HCT116 (cell line): ENCODE data around the gene LHFPL6. TPM values are rescaled to one million over a fixed set of nuclear protein-coding genes. Genes with fewer than 3 reads are reported as not detected.

Experiments used
- ATAC-seq: fragments of 200-7000 bp; cut with Tn5 transposase; 2 replicates; pipeline ENCODE4 v1.9.1; 2020; ENCODE audit warnings: mild to moderate bottlenecking, moderate library complexity
- BruUV-seq: library from RNA; stranded (reverse); fragments of 400-500 nt; replicated peaks from 2 replicates; lab custom pipeline; 2021; lab: Mats Ljungman, UMichigan
- CTCF ChIA-PET: fragments of 300-600 bp; sonication (Branson Sonifier 250); formaldehyde crosslinking; loops from one replicate; lab custom pipeline; 2021; ENCODE audit warnings: antibody characterized with exemption; lab: Charles Lee
- POLR2A ChIA-PET: fragments of 300-600, 350-600 bp; sonication (Branson Sonifier 250); formaldehyde crosslinking; loops from one replicate; lab custom pipeline; 2021; ENCODE audit warnings: antibody characterized with exemption; lab: Charles Lee
- RAD21 ChIA-PET, 2 experiments: fragments of 300-600 bp; sonication (Branson Sonifier 250); formaldehyde crosslinking; loops; one replicate each; lab custom pipeline; 2023; ENCODE audit warnings: low total read pairs in 2 of 2; ENCODE audit not compliant: uncharacterized antibody in 2 of 2, unreplicated experiment in 2 of 2, low non-redundant PET in 1 of 2; lab: Charles Lee
- DNase-seq: peaks from one replicate; pipeline ENCODE4 v3.0.0-alpha.2; 2010; ENCODE audit warnings: low read depth, low spot score
- H2AFZ ChIP-seq: fragments of 200-600 bp; shearing (Covaris generic), sonication (generic); 2 replicates; pipeline ENCODE4 v1.6.1; 2017; ENCODE audit warnings: low read depth, mixed run types, mixed read lengths, antibody characterized with exemption, low read length; ENCODE audit not compliant: poor library complexity, severe bottlenecking
- H3K27ac ChIP-seq: 2 replicates; pipeline ENCODE4 v1.5.1; 2012; ENCODE audit warnings: low read depth, low read length
- H3K27me3 ChIP-seq: fragments of 200-600 bp; sonication (generic); 2 replicates; pipeline ENCODE4 v1.6.1; 2016; ENCODE audit warnings: mixed run types, low read length, mixed read lengths; ENCODE audit not compliant: insufficient read depth
- H3K36me3 ChIP-seq, 2 experiments: fragments of 200-500 bp in 1 of 2; fragments of 200-600 bp in 1 of 2; sonication (Bioruptor generic) in 1 of 2; sonication (generic) in 1 of 2; 2 replicates each; pipeline versions ENCODE4 v1.5.1 to v1.6.1; 2014 to 2016; ENCODE audit warnings: low read length in 2 of 2, inconsistent platforms in 1 of 2, mixed read lengths in 1 of 2, mixed run types in 1 of 2; ENCODE audit not compliant: insufficient read depth in 2 of 2, control insufficient read depth in 1 of 2
- H3K4me1 ChIP-seq, 2 experiments: fragments of 200-600 bp in 1 of 2; sonication (generic) in 1 of 2; 2 replicates each; pipeline versions ENCODE4 v1.5.1 to v1.6.1; 2012 to 2017; ENCODE audit warnings: low read length in 2 of 2, inconsistent platforms in 1 of 2, mild to moderate bottlenecking in 1 of 2, mixed read lengths in 1 of 2, mixed run types in 1 of 2, moderate library complexity in 1 of 2; ENCODE audit not compliant: insufficient read depth in 2 of 2, control insufficient read depth in 1 of 2
- H3K4me2 ChIP-seq: fragments of 200-600 bp; sonication (generic); 2 replicates; pipeline ENCODE4 v1.6.1; 2017; ENCODE audit warnings: mixed run types, low read length, mixed read lengths
- H3K4me3 ChIP-seq, 2 experiments: fragments of 200-600 bp in 1 of 2; sonication (generic) in 1 of 2; replicated peaks in 1 of 2; 2 replicates each; pipeline ENCODE4 v1.5.1; 2011 to 2016; ENCODE audit warnings: low read length in 2 of 2, control low read depth in 1 of 2, low read depth in 1 of 2, mild to moderate bottlenecking in 1 of 2, mixed read lengths in 1 of 2, mixed run types in 1 of 2
- H3K79me2 ChIP-seq: fragments of 200-600 bp; sonication (generic); 2 replicates; pipeline ENCODE4 v1.6.1; 2017; ENCODE audit warnings: mild to moderate bottlenecking, mixed run types, low read length, moderate library complexity, mixed read lengths; ENCODE audit not compliant: insufficient read depth
- H3K9ac ChIP-seq: fragments of 200-600 bp; sonication (generic); 2 replicates; pipeline ENCODE4 v1.6.1; 2016; ENCODE audit warnings: low read length, mixed read lengths
- H3K9me2 ChIP-seq: fragments of 200-600 bp; sonication (generic), shearing (Covaris generic); 2 replicates; pipeline ENCODE4 v1.6.1; 2017; ENCODE audit warnings: mixed run types, mild to moderate bottlenecking, moderate library complexity; ENCODE audit not compliant: insufficient read depth
- H3K9me3 ChIP-seq, 2 experiments: fragments of 200-500 bp in 1 of 2; fragments of 200-600 bp in 1 of 2; sonication (Bioruptor generic) in 1 of 2; sonication (generic) in 1 of 2; 2 replicates each; pipeline ENCODE4 v1.6.1; 2014 to 2017; ENCODE audit warnings: low read length in 2 of 2, mixed read lengths in 2 of 2, inconsistent platforms in 1 of 2, low read depth in 1 of 2, mild to moderate bottlenecking in 1 of 2, mixed run types in 1 of 2, moderate library complexity in 1 of 2; ENCODE audit not compliant: control insufficient read depth in 1 of 2, insufficient read depth in 1 of 2
- H4K20me1 ChIP-seq: fragments of 200-600 bp; sonication (generic), shearing (Covaris generic); 2 replicates; pipeline ENCODE4 v1.6.1; 2017; ENCODE audit warnings: mixed run types, mild to moderate bottlenecking, moderate library complexity; ENCODE audit not compliant: insufficient read depth
- ATF3 ChIP-seq: IDR thresholded peaks from 2 replicates; pipeline ENCODE4 v1.6.1; 2012
- CBX3 ChIP-seq: IDR thresholded peaks from 2 replicates; pipeline ENCODE4 v1.6.1; 2012; ENCODE audit warnings: low read depth
- CEBPB ChIP-seq: IDR thresholded peaks from 2 replicates; pipeline ENCODE4 v1.6.1; 2012; ENCODE audit warnings: low read depth
- EGR1 ChIP-seq: IDR thresholded peaks from 2 replicates; pipeline ENCODE4 v1.6.1; 2012; ENCODE audit warnings: low read depth
- ELF1 ChIP-seq: IDR thresholded peaks from 2 replicates; pipeline ENCODE4 v1.6.1; 2012; ENCODE audit warnings: low read depth, borderline replicate concordance
- FOSL1 ChIP-seq: IDR thresholded peaks from 2 replicates; pipeline ENCODE4 v1.6.1; 2012; ENCODE audit warnings: low read depth
- JUND ChIP-seq: IDR thresholded peaks from 2 replicates; pipeline ENCODE4 v1.6.1; 2012
- RAD21 ChIP-seq: IDR thresholded peaks from 2 replicates; pipeline ENCODE4 v1.6.1; 2012; ENCODE audit warnings: low read depth, mild to moderate bottlenecking
- REST ChIP-seq: IDR thresholded peaks from 2 replicates; pipeline ENCODE4 v1.6.1; 2012; ENCODE audit warnings: low read depth
- SRF ChIP-seq: IDR thresholded peaks from 2 replicates; pipeline ENCODE4 v1.6.1; 2012; ENCODE audit warnings: low read depth
- TCF7L2 ChIP-seq: IDR thresholded peaks from 2 replicates; pipeline ENCODE4 v1.7.0; 2011; ENCODE audit warnings: borderline replicate concordance, inconsistent platforms; ENCODE audit not compliant: insufficient read depth, insufficient read length; ENCODE audit errors: extremely low read depth
- YY1 ChIP-seq: IDR thresholded peaks from 2 replicates; pipeline ENCODE4 v1.6.1; 2011; ENCODE audit warnings: low read length, low read depth, moderate library complexity, mild to moderate bottlenecking; ENCODE audit not compliant: insufficient replicate concordance; ENCODE audit errors: extremely low read depth
- ZFX ChIP-seq: fragments of 450-650 bp; IDR thresholded peaks from 2 replicates; pipeline ENCODE4 v1.6.1; 2017
- ZNF274 ChIP-seq: fragments of 200-500 bp; sonication (Bioruptor generic); IDR thresholded peaks from 2 replicates; pipeline ENCODE4 v1.6.1; 2014; ENCODE audit warnings: mild to moderate bottlenecking, low read depth, low read length, inconsistent platforms
- intact Hi-C: fragments of 100-400 bp; cut with micrococcal nuclease; formaldehyde crosslinking; loops from 2 replicates; pipeline ENCODE4 v1.10.0; 2022
- total RNA-seq: library from RNA; stranded (reverse); gene quantifications from one replicate; pipeline ENCODE4 v1.2.1, GENCODE V29; 2021; ENCODE audit not compliant: unreplicated experiment
- TF ChIP-seq, protein P1 (sequence below): IDR thresholded peaks from 2 replicates; pipeline ENCODE4 v1.6.1; 2012
- TF ChIP-seq, protein P2 (sequence below), 3 experiments: fragments of 200-600 bp in 1 of 3; sonication (generic) in 1 of 3; IDR thresholded peaks in 2 of 3; conservative IDR thresholded peaks in 1 of 3; 2 replicates each; pipeline ENCODE4 v1.5.1; 2012 to 2017; ENCODE audit warnings: low read depth in 2 of 3, low read length in 2 of 3, antibody characterized with exemption in 1 of 3, borderline replicate concordance in 1 of 3, control low read depth in 1 of 3, mild to moderate bottlenecking in 1 of 3, mixed read lengths in 1 of 3, mixed run types in 1 of 3, moderate library complexity in 1 of 3; ENCODE audit not compliant: insufficient read depth in 1 of 3
- TF ChIP-seq, protein P3 (sequence below): IDR thresholded peaks from 2 replicates; pipeline ENCODE4 v1.6.1; 2011; ENCODE audit warnings: mild to moderate bottlenecking, low read length, moderate library complexity; ENCODE audit not compliant: insufficient replicate concordance; ENCODE audit errors: extremely low read depth

The LHFPL6 gene
- total RNA-seq, 1 experiment from 2014 or later: 0.22 TPM

DNA sequence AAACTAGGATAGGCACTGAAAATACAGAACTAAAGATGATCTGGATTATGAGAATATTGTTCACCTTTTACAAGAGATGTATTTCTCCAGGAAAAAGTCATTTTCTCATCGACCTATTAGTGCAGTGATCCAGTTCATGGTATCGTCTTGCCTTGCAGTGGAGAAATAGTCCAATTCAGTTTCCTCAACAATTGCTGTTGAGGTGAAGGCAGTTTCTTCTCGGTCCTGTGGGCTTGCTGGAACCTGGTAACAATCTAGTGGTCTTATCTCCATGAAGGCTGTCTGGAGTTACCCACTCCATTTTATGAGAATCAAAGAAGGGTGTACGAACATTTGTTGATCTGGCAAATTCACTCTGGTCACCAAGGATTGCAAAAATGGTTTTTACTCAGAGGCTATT, 266.8 kb downstream of the LHFPL6 start:
- no peaks in the 10 kb centered on the region for H3K36me3 ChIP-seq
- H3K27me3 ChIP-seq: no peaks in the 10 kb centered on the region
- BruUV-seq: no TSS peak
- POLR2A ChIA-PET: no interaction called here
- H3K4me2 ChIP-seq: no peak overlapping the region
- H3K9ac ChIP-seq: no peak overlapping the region
- H4K20me1 ChIP-seq: no peaks in the 10 kb centered on the region
- intact Hi-C loops: no loop called here
- RAD21 ChIA-PET: no interaction called here
- CTCF ChIA-PET: no interaction called here
- TF ChIP-seq CBX3: no peak
- no peak for TF ChIP-seq CEBPB
- TF ChIP-seq SRF: no peak
- TF ChIP-seq FOSL1: no peak
- TF ChIP-seq JUND: no peak
- TF ChIP-seq REST: no peak
- no peak for TF ChIP-seq ELF1
- TF ChIP-seq, protein P1, sequence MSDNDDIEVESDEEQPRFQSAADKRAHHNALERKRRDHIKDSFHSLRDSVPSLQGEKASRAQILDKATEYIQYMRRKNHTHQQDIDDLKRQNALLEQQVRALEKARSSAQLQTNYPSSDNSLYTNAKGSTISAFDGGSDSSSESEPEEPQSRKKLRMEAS: no peak
- TF ChIP-seq ZFX: no peak
- TF ChIP-seq ATF3: no peak
- no peak for TF ChIP-seq YY1
- no peak for TF ChIP-seq ZNF274
- TF ChIP-seq, protein P2, sequence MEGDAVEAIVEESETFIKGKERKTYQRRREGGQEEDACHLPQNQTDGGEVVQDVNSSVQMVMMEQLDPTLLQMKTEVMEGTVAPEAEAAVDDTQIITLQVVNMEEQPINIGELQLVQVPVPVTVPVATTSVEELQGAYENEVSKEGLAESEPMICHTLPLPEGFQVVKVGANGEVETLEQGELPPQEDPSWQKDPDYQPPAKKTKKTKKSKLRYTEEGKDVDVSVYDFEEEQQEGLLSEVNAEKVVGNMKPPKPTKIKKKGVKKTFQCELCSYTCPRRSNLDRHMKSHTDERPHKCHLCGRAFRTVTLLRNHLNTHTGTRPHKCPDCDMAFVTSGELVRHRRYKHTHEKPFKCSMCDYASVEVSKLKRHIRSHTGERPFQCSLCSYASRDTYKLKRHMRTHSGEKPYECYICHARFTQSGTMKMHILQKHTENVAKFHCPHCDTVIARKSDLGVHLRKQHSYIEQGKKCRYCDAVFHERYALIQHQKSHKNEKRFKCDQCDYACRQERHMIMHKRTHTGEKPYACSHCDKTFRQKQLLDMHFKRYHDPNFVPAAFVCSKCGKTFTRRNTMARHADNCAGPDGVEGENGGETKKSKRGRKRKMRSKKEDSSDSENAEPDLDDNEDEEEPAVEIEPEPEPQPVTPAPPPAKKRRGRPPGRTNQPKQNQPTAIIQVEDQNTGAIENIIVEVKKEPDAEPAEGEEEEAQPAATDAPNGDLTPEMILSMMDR (IDR thresholded peaks at IDR 0.05 in 2 of 3, conservative IDR thresholded peaks at IDR 0.05 in 1 of 3; ENCODE audit: borderline replicate concordance in 1 of 3, insufficient read depth in 1 of 3, low read depth in 2 of 3, low read length in 2 of 3): no peak
- no peak for TF ChIP-seq RAD21
- no peak for TF ChIP-seq TCF7L2
- TF ChIP-seq, protein P3, sequence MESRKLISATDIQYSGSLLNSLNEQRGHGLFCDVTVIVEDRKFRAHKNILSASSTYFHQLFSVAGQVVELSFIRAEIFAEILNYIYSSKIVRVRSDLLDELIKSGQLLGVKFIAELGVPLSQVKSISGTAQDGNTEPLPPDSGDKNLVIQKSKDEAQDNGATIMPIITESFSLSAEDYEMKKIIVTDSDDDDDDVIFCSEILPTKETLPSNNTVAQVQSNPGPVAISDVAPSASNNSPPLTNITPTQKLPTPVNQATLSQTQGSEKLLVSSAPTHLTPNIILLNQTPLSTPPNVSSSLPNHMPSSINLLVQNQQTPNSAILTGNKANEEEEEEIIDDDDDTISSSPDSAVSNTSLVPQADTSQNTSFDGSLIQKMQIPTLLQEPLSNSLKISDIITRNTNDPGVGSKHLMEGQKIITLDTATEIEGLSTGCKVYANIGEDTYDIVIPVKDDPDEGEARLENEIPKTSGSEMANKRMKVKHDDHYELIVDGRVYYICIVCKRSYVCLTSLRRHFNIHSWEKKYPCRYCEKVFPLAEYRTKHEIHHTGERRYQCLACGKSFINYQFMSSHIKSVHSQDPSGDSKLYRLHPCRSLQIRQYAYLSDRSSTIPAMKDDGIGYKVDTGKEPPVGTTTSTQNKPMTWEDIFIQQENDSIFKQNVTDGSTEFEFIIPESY: no peak
- TF ChIP-seq EGR1: no peak
- no peaks in the 10 kb centered on the region for H3K4me1 ChIP-seq
- no peaks in the 10 kb centered on the region for H3K79me2 ChIP-seq
- no peaks in the 10 kb centered on the region for H3K9me2 ChIP-seq
- DNase-seq (no peak), ATAC-seq (no peak)
- H3K27ac ChIP-seq: no peak overlapping the region
- H3K9me3 ChIP-seq: no peaks in the 10 kb centered on the region
- H3K4me3 ChIP-seq: no peak overlapping the region
- H2AFZ ChIP-seq: no peak overlapping the region
